RPMI7951 (cell line): Measurements from ENCODE around the gene RCC2. TPM values are rescaled to one million over a fixed set of nuclear protein-coding genes. Genes with fewer than 3 reads are reported as not detected.
"Not testable (repeated sequence)": the region's sequence is repeated elsewhere in the genome, so short reads cannot be mapped to it uniquely, and the experiment has no call there.

ENCODE experiments used
- DNase-seq: peaks from one replicate; pipeline ENCODE4 v3.0.0-alpha.2; 2012; ENCODE audit warnings: low read depth
- total RNA-seq: library from RNA; depleted of rRNA; stranded (reverse); fragments of >200 nt; shearing (Covaris generic); gene quantifications from 2 replicates; pipeline ENCODE4 v1.2.3, GENCODE V29; 2014

RCC2 gene
- total RNA-seq, 1 experiment from 2014 or later: 60.7 TPM

DNA sequence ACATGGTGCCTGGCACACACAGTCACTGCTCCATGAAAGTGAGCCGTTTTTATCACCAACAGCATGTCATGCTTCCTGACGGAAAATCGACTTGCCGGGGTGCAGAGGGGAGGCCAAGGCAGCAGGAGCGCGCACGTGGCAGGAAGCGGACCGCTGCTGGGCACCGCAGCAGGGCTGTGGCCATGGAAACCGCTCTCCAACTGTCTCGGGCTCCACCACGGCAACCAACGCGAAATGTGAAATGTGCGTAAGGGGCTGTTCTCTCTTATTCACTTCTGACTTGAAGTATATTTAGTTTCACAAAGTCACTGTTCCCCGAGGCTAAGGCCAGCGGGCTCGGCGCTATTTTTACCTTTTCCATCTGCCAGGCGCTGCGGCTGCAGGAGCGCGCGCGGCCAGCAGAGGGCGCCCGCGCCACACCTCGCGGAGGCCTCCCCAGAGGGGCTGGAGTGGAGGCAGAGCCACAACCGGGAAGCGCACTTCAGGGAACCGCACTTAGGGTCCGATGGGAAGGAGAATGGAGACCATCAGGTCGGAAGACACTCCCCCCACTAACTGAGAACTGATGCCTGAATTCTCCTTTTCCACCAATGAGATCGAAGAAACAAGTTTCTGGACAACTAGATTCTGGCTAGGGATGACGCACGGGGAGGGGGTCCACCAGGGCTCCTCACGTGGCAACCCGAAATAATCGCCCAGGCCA, 19.7 kb downstream of the RCC2 start:
- DNase-seq: peak; percentile 54

DNA sequence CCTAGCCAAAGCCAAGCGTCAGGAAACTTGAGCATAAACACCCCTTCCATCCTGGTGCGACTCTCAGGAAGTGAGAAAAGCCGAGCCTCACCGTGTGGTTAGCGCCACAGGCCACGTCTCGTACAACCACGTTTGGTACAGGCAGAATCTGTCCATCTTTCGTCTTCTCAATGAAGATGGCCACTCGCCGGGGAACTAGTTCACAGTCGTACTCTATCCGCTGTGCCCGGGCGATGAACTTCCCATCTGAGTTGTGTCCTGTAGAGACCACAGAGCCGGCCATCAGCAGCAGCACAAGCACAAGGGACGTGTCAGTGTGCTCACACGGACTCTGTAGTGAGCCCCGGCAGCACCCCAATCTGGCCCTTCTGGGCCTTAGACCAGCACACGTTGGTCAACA, 23.1 kb downstream of the RCC2 start:
- no peak for DNase-seq

DNA sequence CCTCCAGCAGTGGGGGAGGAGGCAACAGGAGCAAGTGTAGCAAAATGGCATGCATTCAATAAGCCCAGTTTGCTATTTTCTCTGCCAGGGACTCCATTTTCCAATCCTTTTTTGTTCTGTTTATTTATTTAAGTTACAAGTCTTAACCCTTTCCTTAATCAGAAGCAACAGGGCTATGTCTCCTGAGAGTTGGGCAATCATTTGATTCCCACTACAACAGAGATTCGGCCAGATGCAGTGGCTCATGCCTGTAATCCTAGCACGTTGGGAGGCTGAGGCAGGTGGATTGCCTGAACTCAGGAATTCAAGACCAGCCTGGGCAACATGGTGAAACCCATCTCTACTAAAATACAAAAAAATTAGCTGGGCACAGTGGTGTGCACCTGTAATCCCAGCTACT, 25.5 kb downstream of the RCC2 start:
- DNase-seq: no peak

DNA sequence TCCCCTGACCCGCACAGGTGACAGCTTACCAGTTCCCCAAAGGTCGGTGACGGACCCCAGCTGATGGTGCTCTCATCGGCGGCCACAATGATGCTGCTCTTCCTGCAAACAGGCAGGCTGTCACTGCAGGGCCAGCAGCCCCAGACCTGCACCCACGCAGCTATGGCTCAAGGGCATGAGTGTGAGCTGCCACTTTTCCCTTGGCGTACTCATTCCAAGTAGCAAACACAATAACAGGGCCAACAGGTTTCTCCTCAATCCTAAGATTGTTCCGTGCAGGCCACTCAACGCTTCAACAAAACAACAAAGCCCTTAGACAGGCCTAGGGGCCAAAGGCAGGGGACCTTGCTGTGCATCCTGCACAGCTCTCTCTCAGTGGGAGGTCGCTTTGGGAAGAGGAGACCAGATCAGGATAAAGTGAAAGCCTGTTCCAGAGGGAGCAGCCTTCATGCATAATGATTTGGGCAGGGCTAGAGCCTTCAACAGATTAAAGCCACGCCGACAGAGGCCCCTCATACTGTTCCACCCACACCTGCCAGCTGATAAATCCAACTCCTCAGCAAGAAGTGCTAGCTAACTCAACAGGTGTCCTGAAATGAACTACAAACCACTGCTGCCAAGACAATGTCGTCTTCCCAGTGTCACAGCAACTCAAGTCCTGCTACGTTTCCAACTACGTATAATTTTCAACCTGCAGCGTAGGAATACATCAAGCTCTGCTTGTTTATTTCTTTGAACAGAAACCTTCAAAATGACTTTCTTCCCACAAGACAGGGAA, 27.2 kb downstream of the RCC2 start:
- no peak for DNase-seq

DNA sequence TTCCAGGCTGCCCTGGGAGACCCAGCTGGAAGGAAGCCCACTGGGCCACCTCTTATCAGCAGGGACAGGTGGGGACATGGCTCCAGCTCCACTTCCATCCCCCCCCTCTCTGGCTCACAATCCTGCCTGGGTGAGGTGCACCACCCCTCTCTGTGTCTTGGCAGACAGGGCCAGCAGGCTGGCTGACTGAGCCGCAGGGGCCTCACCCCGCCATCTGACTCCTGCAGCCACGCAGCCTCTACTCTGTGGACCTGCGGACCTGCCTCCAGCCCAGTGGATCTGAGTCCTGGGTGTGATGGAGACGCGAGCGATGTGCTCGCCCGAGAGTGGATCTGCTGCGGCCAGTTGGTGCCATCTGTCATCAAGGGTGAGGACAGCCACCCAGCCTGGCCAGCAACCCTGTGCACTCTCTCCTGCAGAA, 30.1 kb downstream of the RCC2 start:
- DNase-seq: no peak

DNA sequence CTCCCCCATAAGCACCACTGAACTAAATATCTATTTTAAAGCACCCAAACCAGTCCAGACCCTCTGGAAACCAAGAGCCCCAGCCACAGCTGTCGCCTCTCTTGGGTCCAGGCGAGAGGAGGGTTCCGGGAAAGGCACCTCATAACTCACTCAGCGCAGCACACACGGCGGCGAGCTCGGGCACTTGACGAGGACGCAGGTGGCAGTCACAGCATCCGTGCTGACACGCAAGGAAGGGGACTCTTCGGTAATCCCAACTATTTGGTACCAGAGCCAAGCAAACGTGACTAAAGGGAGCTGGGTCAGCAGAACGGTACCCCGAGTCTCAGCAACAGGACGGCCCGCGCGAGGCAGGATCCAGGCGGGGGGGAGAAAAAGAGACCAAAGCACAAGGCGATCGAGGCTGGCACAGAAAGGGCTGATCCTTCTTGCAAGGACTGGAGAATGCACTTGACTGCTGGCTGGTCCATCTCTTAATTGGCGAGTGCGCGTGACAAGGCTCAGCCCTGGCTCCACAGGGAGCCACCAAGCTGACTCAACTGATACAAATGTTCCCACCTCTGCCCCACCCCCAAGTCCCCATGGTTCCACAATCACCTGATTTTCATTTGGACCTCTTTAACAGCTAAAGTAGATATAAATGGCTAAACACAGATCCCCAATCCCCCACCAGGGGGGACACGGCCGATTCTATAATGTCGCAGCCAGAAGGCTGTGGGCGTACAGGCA, 31.5 kb downstream of the RCC2 start:
- DNase-seq: not testable (repeated sequence)

DNA sequence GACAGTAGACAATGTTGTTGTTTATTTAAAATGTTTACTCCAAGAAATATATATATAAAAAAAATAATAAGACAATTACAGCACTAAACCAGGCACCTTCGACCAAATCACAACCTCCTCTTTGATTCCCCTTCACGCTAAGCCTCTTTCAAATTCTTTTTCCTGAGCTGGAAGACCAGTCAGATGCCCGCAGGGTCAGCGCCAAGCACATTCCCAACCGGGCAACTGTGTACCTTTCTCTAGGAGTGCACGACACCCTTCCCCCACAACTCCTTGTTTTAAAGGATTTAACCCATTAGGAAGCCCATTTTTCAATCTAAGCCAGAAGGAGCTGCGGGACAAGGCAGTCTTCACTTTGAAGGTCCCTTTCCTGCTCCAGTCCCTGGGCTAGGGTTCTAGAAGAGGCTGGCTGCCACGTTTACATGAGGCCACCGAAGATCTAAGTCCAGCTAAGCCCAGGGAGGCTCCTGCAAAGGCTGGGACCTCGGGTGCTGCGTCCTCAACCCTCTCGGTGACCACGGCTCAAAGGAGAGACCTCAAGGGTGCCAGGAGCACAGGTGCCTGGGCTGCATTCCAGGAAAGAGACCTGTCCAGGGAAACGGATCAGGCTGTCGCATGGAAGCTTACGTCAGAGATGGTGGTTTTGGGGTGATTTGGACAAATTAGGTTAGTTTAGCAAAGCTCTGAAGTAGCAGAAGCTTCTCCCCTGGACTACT, 32.6 kb downstream of the RCC2 start:
- DNase-seq: not testable (repeated sequence)

DNA sequence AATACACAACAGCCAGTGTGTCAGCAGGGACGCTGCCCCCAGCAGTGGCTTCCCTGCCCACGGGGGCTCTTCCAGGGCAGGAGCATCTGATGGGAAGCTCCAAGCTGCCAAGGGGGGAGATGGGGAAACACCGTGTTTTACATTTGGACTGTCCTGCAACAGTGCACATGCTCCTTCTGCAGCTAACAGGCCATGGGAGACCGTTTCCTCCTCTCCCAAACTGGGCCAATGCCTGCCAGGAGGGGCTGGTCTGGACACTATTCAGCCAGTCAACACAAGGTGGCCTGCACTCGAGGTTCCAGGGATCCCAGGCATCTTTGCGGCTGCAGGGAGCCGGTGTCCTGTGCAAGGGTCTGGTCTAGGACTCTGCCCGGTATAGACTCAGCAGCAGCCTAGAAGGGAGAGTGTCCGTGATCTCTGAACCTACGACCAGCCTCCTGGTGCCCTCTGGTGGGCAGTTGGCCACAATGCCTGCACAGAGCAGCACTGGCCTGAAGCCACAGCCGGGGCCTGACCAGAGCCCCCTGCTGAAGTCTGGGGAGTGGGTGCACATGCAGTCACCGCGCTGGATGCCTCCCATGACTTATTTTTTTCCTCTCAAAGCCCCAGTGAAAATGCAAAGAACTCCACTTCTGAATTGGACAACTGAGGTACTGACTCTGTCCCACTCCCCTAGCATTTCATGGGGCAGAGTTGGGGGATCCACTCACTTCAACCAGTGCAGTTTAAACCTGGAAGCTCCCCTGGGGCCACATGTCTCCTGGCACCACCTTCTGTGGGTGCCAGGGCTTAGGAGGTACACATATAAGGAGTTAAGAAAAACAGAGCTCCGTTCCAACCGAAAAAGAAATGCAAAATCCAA, 33.3 kb downstream of the RCC2 start:
- peak; percentile 68 for DNase-seq

DNA sequence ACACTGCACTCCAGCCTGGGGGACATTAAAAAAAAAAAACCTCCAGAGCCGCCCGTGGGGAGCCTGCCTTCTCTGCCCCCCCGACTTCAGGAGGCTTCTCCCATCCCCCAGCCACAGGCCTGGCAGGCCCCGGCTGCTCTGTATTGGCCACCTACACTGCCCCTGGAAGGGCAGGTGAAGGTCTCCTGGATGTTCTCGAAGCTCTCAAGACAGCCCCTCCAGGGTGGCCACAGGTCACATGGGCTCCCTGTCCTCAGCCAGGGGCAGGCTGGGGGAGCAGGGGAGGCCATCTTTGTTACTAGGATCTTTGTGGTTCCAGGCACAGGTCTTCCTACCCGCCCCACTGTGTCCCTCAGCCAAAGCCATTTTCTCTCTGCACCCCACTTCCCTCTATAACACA, 34.7 kb downstream of the RCC2 start:
- DNase-seq: no peak

DNA sequence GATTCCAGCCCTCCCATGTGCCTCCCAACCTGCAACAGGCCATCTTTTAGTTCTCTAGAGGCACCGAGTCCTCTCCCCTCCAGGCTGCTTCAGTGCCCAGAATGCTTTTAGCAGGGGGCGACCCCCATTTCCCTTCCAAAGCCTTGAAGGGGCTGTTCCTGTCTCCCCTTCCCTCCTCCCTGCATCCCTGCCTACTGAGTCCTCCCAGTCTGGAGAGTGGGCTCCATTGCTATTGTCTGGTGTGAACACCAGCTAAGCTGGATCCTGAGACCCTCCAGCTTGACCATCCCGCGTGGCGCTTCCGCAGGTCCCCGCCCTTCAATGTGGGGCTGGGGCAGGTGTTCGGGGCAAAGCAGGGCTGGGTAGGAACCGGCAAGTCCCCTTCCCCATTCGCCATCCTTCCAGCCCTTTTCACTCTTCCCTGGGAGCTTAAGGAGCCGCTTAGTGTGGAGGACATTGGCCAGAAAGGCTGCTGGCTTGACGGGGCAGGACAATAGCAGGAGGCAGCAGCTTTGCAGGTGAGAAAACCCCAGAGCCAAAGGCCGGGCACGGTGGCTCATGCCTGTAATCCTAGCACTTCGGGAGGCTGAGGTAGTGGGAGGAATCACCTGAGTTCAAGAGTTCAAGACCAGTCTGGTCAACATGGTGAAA, 35.3 kb downstream of the RCC2 start:
- DNase-seq: no peak

DNA sequence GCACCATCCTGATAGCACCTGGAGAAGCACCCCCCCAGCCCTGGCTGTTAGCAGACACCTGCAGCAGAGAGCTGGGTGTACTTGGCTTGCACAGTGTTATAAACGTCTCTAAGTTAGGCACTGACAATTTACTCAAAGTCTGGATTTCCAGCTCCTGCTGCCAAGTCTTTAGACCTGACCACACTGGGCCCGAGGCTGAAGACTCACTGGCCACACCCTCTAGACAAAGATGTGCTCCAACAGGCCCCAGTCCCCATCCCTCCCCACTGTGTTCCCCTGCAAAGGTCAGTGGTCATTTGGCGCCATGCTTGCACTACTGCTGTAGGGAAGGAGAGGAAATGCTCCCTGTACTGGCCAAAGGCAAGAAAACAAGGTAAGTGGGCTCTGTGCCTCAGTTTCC, 36.4 kb downstream of the RCC2 start:
- peak; percentile 84 for DNase-seq

DNA sequence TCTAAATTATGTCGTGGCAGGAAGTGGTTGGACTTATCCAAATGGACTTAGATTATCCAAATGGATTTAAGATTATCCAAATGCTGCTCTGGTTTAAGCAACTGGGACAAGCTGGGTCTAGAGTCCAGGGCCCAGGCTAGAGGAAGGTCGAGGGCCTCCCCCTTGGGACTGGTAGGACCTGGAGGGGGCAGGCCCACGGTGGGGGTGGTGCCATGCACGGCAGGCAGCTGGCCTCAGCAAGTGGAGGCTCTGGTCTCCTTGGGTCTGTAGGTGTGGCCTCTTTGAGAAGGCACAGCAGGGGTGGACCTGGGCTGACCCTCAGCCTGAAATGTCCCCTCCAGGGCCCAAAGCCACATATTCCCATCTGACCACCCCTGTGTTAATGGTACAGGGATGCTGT, 37.6 kb downstream of the RCC2 start:
- DNase-seq: no peak

DNA sequence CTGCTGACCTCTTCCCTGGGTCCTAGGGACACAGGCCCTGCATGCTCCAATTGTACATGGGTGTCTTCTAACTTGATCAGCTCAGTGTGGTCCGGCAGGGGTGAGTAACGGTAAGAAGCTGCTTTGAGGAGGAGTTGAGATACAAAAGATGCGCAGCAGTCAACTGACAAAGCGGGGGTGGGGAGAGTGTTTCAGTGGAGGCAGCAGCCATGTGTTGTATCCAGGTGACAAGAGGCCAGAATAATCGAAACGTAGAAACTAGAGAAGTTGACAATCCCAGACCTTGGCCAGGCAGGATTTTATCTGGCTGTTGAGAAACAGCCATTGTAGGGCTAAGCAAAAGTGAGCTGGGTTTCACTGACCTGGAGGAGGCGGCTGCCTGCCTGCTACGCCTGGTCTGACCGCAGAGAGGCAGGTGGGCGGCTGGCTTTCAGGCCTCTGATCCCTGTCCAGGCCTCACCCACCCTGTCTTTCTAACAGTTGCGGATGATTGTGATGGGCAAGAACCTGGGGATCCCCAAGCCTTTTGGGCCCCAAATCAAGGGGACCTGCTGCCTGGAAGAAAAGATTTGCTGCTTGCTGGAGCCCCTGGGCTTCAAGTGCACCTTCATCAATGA, 38.6 kb downstream of the RCC2 start:
- no peak for DNase-seq

DNA sequence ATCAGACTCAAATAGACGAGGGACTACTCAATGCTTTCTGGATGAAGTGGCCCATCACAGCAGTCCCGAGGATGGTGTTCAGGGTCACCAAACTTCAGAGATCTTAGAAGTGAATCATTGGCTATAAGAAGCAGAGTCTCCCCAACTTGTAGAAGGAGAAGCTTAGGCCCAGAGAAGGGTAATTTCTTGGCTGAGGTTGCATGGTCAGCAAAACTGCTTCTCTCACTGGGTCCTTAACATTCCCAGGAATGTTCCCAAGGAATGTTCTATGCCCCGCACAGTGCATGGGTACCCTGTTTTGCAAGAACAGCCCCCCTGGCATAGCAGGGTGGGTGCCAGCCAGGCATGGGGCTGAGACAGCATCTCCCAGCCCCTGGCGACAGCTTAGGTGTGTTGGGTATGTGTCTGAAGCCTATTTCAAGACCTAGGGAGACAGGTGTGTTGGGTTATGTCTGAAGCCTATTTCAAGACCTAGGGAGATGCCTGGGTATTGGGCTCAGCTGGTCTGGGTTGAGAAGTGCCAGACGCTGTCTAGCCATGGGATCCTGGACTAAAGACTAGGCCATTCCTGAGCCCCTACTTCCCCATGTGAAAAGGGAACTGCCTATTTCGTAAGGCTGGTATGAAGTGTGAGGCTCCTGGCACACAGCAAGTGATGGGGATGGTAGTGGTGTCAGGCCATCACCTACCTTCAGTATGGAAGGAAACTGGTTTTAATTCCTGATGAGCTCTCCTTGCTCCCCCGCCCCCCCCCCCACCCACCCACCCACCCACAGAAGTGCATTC, 41.4 kb downstream of the RCC2 start:
- no peak for DNase-seq

DNA sequence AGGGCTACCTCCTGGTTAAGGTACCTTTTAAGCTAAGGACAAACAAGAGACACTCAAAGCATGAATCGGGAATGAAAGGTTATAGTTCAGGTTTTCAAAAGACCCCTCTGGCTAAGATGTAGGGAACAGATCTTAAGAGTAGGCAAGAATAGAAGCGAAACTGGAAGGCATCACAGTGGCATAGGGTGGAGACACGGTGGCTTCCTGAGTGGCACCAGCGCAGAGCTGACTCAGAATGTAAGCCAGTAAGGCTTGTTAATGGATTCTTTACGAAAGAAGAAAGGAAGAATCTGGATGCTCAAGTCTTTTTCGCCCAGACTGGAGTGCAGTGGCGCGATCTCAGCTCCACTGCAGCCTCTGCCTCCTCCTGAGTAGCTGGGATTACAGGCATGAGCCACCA, 46.2 kb downstream of the RCC2 start:
- DNase-seq: no peak

DNA sequence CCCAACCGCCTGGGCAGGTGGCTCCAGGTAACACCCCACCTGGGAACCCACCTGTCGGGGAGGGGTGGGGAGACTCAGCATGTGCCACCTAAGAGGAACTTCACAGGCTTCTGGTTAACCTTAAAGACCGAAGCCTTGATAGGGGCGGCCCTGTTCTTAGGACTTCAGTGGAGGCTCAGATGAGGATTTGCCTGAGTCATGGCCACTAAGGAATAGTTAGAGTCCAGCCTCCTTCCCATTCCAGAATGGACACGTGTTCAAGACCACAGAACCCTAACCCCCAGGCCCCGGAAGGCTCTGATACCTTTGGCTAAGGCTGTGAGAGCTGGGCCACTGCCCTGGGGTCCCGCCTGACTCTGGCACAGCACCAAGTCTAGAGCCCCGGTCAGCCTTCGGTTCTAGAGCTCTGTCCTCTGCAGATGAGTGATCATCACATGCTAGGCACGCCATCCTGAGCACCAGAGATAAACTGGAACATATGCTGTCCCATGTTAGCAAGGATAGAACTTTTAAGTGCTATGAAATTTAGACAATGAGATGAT, 47.2 kb downstream of the RCC2 start:
- DNase-seq: peak; percentile 64

DNA sequence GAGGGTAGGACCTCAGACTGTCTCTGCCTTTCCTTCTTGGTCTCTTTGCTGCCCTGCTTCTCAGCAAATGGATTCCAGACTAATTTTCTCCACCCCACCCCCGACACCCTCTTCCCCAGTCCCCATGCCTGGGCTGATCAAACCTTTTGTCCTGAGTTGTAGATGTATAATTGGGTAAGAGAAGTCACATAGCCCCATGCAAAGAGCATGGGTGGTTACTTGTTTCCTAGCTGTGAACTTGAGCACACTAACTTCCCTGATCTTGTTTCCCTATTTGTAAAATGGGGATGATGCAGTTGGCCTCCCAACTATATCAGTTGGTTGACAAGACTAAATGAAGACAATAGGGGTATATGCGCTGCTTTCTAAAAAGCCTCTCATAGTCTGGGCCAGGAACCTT, 58.3 kb downstream of the RCC2 start:
- no peak for DNase-seq

DNA sequence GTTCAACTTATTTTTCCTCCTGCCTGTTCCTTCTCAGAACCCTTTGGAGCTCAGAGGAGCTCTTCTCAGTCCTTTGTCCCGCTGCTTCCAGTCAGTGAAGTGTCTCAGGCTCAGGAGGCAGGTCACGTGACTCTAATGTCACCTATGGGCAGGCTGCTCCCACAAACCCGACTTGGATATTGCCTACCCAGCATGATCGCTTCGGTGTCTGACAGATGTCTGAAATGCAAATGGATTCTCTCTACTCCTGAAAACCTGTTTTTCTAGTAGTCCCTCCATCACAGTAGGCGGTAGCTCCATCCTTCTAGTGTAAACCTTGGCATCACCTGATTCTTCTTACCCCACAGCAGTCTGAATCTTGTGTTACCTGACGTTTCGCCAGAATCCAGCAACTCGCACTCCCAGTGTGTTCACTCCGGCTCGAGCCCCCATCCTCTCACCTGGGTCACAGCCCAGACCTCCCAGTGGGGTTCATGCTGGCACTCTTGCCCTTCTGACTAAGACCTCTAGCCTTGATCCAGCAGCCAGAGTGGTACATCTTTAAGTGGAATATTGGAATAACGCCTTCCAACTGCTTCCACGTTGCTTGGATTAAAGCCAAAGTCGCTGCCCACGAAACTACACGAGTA, 62.0 kb downstream of the RCC2 start:
- no peak for DNase-seq

DNA sequence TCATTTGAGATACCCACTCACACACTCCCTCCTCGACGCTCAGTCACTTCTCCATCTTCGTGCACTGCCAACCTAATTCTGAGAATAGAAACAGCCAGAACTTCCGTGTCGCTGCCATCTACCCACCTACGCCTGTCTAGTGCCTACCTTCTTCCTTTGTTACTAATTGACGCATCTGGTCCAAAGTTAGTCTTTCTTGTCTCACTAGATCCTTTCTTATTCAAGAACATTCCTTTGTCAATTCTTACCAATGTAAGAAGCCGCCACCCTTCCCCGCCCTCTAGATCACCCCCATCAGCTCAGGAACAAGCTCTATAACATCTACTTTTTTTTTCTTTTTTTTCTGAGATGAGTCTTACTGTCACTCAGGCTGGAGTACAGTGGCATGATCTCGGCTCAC, 63.8 kb downstream of the RCC2 start:
- DNase-seq: no peak
